SKM-1 (cell line): ENCODE measurements around the gene FBLN7.
"Not testable (repeated sequence)": the region's sequence is repeated elsewhere in the genome, so short reads cannot be mapped to it uniquely, and the experiment has no call there.

Experiments
- DNase-seq: peaks from one replicate; lab custom pipeline; 2025; ENCODE audit not compliant: unreplicated experiment; lab: John Stamatoyannopoulos, UW

FBLN7 gene

GRCh38 chr2:112138159-112139032, at the start of gene FBLN7:
Gene FBLN7, plus strand, starts transcription at chr2:112138385. Its CDS starts 271 bp downstream, at chr2:112138656.
- DNase-seq = no peak

GRCh38 chr2:112089375-112089774, 48.8 kb upstream of the FBLN7 start:
- no peak for DNase-seq

- no peak for DNase-seq
Measured at GRCh38 chr2:112092286-112093041, 45.7 kb upstream of the FBLN7 start.

- DNase-seq = no peak
Measured at GRCh38 chr2:112093216-112093615, 45.0 kb upstream of the FBLN7 start.

- no peak for DNase-seq
Measured at GRCh38 chr2:112095681-112096080, 42.5 kb upstream of the FBLN7 start.

- DNase-seq = no peak
Measured at GRCh38 chr2:112096098-112096497, 42.1 kb upstream of the FBLN7 start.

GRCh38 chr2:112108178-112108832, 29.9 kb upstream of the FBLN7 start:
- no peak for DNase-seq

- DNase-seq = no peak
Measured at GRCh38 chr2:112109278-112109677, 28.9 kb upstream of the FBLN7 start.

GRCh38 chr2:112110966-112111365, 27.2 kb upstream of the FBLN7 start:
- DNase-seq = no peak

GRCh38 chr2:112113354-112113753, 24.8 kb upstream of the FBLN7 start:
- DNase-seq = not testable (repeated sequence)

GRCh38 chr2:112118148-112118547, 20.0 kb upstream of the FBLN7 start:
- DNase-seq = no peak

- DNase-seq = peak; percentile 26
Measured at GRCh38 chr2:112121682-112122254, 16.4 kb upstream of the FBLN7 start.

- no peak for DNase-seq
Measured at GRCh38 chr2:112129060-112129459, 9.1 kb upstream of the FBLN7 start.

GRCh38 chr2:112133344-112133743, 4.8 kb upstream of the FBLN7 start:
- no peak for DNase-seq

GRCh38 chr2:112134120-112134519, 4.1 kb upstream of the FBLN7 start:
- no peak for DNase-seq

- DNase-seq = no peak
Measured at GRCh38 chr2:112136096-112136495, 2.1 kb upstream of the FBLN7 start.

- DNase-seq = no peak
Measured at GRCh38 chr2:112137516-112138158, 548 bp upstream of the FBLN7 start.

- not testable (repeated sequence) for DNase-seq
Measured at GRCh38 chr2:112139033-112139614, 939 bp downstream of the FBLN7 start.

- DNase-seq = not testable (repeated sequence)
Measured at GRCh38 chr2:112139661-112140204, 1.5 kb downstream of the FBLN7 start.

GRCh38 chr2:112140205-112140802, 2.1 kb downstream of the FBLN7 start:
- no peak for DNase-seq
